ENCODE results near the gene RRAD. TPM values are rescaled to one million over a fixed set of nuclear protein-coding genes. Genes with fewer than 3 reads are reported as not detected.
A peak's percentile ranks its signal among the peaks of the same experiment; 100 is the strongest.

RRAD gene
- total RNA-seq, 1 experiment from 2014 or later: 0.19 TPM

- H3K27ac ChIP-seq (ENCODE audit: low read depth, low read length, poor library complexity, severe bottlenecking): peak overlapping the region; percentile 30
- BruUV-seq (replicated peaks): no TSS peak
- DNase-seq (ENCODE audit: low spot score): no peak
- CTCF ChIA-PET: no interaction called here
- no peaks in the 10 kb centered on the region for H3K27me3 ChIP-seq (replicated peaks; ENCODE audit: insufficient read depth, low read depth, low read length, poor library complexity)
- H3K9me3 ChIP-seq (ENCODE audit: low read depth, low read length, poor library complexity, severe bottlenecking): no peaks in the 10 kb centered on the region
- peaks cover 42% of the 10 kb centered on the region for H3K36me3 ChIP-seq (ENCODE audit: insufficient read depth, low read length, poor library complexity, severe bottlenecking)
- POLR2A ChIA-PET (ENCODE audit: low non-redundant PET): no interaction called here
- no peak overlapping the region for H3K4me3 ChIP-seq (ENCODE audit: low read depth, low read length, poor library complexity, severe bottlenecking)
- peaks cover 9% of the 10 kb centered on the region for H3K4me1 ChIP-seq (ENCODE audit: insufficient read depth, low read length, poor library complexity, severe bottlenecking)
- no peak for TF ChIP-seq CTCF (conservative IDR thresholded peaks at IDR 0.05; ENCODE audit: low read depth, low read length)
- no peak for TF ChIP-seq EZH2 (IDR thresholded peaks at IDR 0.05; ENCODE audit: borderline replicate concordance, low read depth, low read length, poor library complexity, severe bottlenecking)
- intact Hi-C loops (cut with micrococcal nuclease; ENCODE audit: unreplicated experiment): no loop called here
Measured at GRCh38 chr16:66888647-66889615, 36.4 kb downstream of the RRAD start.

- POLR2A ChIA-PET (ENCODE audit: low non-redundant PET): no interaction called here
- peak overlapping the region; percentile 49 for H3K27ac ChIP-seq (ENCODE audit: low read depth, low read length, poor library complexity, severe bottlenecking)
Measured at GRCh38 chr16:66886914-66887313, 38.4 kb downstream of the RRAD start.

GRCh38 chr16:66886321-66886720 is 39.0 kb downstream of the RRAD start:
- CTCF ChIA-PET: no interaction called here
- no peak for DNase-seq (ENCODE audit: low spot score)
- no peak overlapping the region for H3K4me3 ChIP-seq (ENCODE audit: low read depth, low read length, poor library complexity, severe bottlenecking)
- no TSS peak for BruUV-seq (replicated peaks)
- POLR2A ChIA-PET (ENCODE audit: low non-redundant PET): no interaction called here
- H3K4me1 ChIP-seq (ENCODE audit: insufficient read depth, low read length, poor library complexity, severe bottlenecking): peaks cover 12% of the 10 kb centered on the region
- no peaks in the 10 kb centered on the region for H3K27me3 ChIP-seq (replicated peaks; ENCODE audit: insufficient read depth, low read depth, low read length, poor library complexity)
- H3K9me3 ChIP-seq (ENCODE audit: low read depth, low read length, poor library complexity, severe bottlenecking): no peaks in the 10 kb centered on the region
- intact Hi-C loops (cut with micrococcal nuclease; ENCODE audit: unreplicated experiment): no loop called here
- peak overlapping the region; percentile 49 for H3K27ac ChIP-seq (ENCODE audit: low read depth, low read length, poor library complexity, severe bottlenecking)
- TF ChIP-seq CTCF (conservative IDR thresholded peaks at IDR 0.05; ENCODE audit: low read depth, low read length) (no peak), EZH2 (IDR thresholded peaks at IDR 0.05; ENCODE audit: borderline replicate concordance, low read depth, low read length, poor library complexity, severe bottlenecking) (no peak)
- peaks cover 47% of the 10 kb centered on the region for H3K36me3 ChIP-seq (ENCODE audit: insufficient read depth, low read length, poor library complexity, severe bottlenecking)

More at GRCh38 chr16:66886914-66887313, 38.4 kb downstream of the RRAD start:
- BruUV-seq (replicated peaks): no TSS peak
- no peaks in the 10 kb centered on the region for H3K9me3 ChIP-seq (ENCODE audit: low read depth, low read length, poor library complexity, severe bottlenecking)
- intact Hi-C loops (cut with micrococcal nuclease; ENCODE audit: unreplicated experiment): no loop called here
- TF ChIP-seq CTCF (conservative IDR thresholded peaks at IDR 0.05; ENCODE audit: low read depth, low read length): no peak
- no peak for TF ChIP-seq EZH2 (IDR thresholded peaks at IDR 0.05; ENCODE audit: borderline replicate concordance, low read depth, low read length, poor library complexity, severe bottlenecking)
- peaks cover 47% of the 10 kb centered on the region for H3K36me3 ChIP-seq (ENCODE audit: insufficient read depth, low read length, poor library complexity, severe bottlenecking)
- CTCF ChIA-PET: no interaction called here
- no peak overlapping the region for H3K4me3 ChIP-seq (ENCODE audit: low read depth, low read length, poor library complexity, severe bottlenecking)
- H3K27me3 ChIP-seq (replicated peaks; ENCODE audit: insufficient read depth, low read depth, low read length, poor library complexity): no peaks in the 10 kb centered on the region
- no peak for DNase-seq (ENCODE audit: low spot score)
- peaks cover 12% of the 10 kb centered on the region for H3K4me1 ChIP-seq (ENCODE audit: insufficient read depth, low read length, poor library complexity, severe bottlenecking)
